Smooth muscle cell (in vitro differentiated cells): ENCODE data around the gene GPR180. TPM values are rescaled to one million over a fixed set of nuclear protein-coding genes. Genes with fewer than 3 reads are reported as not detected.

Source experiments
- DNase-seq: peaks from one replicate; lab custom pipeline; 2025; ENCODE audit not compliant: unreplicated experiment; lab: John Stamatoyannopoulos, UW
- H2AFZ ChIP-seq: fragments of 200-600 bp; sonication (generic); 2 replicates; pipeline ENCODE4 v1.6.0; 2016; ENCODE audit warnings: antibody characterized with exemption, low read depth, mild to moderate bottlenecking
- H3F3A ChIP-seq: fragments of 200-600 bp; sonication (generic); 2 replicates; pipeline ENCODE4 v1.6.0; 2017; ENCODE audit warnings: antibody characterized with exemption, low read depth
- H3K27ac ChIP-seq: fragments of 200-600 bp; sonication (generic); 2 replicates; pipeline ENCODE4 v1.5.1; 2016; ENCODE audit warnings: low read depth, mild to moderate bottlenecking
- H3K27me3 ChIP-seq: fragments of 200-600 bp; sonication (generic); 2 replicates; pipeline ENCODE4 v1.6.1; 2016; ENCODE audit warnings: low read depth, mild to moderate bottlenecking
- H3K36me3 ChIP-seq: fragments of 200-600 bp; sonication (generic); 2 replicates; pipeline ENCODE4 v1.5.1; 2016; ENCODE audit warnings: low read depth
- H3K4me1 ChIP-seq: fragments of 200-600 bp; sonication (generic); 2 replicates; pipeline ENCODE4 v1.5.1; 2016; ENCODE audit warnings: low read depth
- H3K4me2 ChIP-seq: fragments of 200-600 bp; sonication (generic); 2 replicates; pipeline ENCODE4 v1.6.0; 2016; ENCODE audit warnings: mild to moderate bottlenecking
- H3K4me3 ChIP-seq: fragments of 200-600 bp; sonication (generic); 2 replicates; pipeline ENCODE4 v1.5.1; 2016; ENCODE audit warnings: mild to moderate bottlenecking
- H3K79me2 ChIP-seq: fragments of 200-600 bp; sonication (generic); 2 replicates; pipeline ENCODE4 v1.6.0; 2016; ENCODE audit warnings: low read depth, mild to moderate bottlenecking
- H3K9ac ChIP-seq: fragments of 200-600 bp; sonication (generic); 2 replicates; pipeline ENCODE4 v1.6.0; 2016; ENCODE audit warnings: low read depth
- H3K9me3 ChIP-seq: fragments of 200-600 bp; sonication (generic); replicated peaks from 2 replicates; pipeline ENCODE4 v1.5.1; 2016; ENCODE audit warnings: low read depth
- H4K20me1 ChIP-seq: fragments of 200-600 bp; sonication (generic); 2 replicates; pipeline ENCODE4 v1.6.0; 2016; ENCODE audit warnings: low read depth
- CTCF ChIP-seq: fragments of 200-600 bp; sonication (generic); IDR thresholded peaks from 2 replicates; pipeline ENCODE4 v1.5.1; 2017; ENCODE audit warnings: borderline replicate concordance, mild to moderate bottlenecking, antibody characterized with exemption; ENCODE audit not compliant: insufficient read depth, poor library complexity, severe bottlenecking
- WGBS: methylation state at CpG from one replicate; pipeline ENCODE4 v1.1.7; 2016; ENCODE audit warnings: low lambda C conversion rate; 5-methylcytosine and 5-hydroxymethylcytosine counted together
- polyA plus RNA-seq: library from polyadenylated mRNA; unstranded; fragments of >200 nt; fragmentation: Nextera tagmentation; extraction: Ambion mirVana; gene quantifications from 2 replicates; pipeline ENCODE4 v1.2.1, GENCODE V29; 2016
- total RNA-seq: library from RNA; depleted of rRNA; stranded (reverse); fragments of >200 nt; gene quantifications from 2 replicates; pipeline ENCODE4 v1.2.3, GENCODE V29; 2014

The GPR180 gene
- total RNA-seq (25.0 and 30.7 TPM in 2 replicates), polyA plus RNA-seq (8.9 and 10.8 TPM in 2 replicates)

- Histone ChIP-seq H3F3A (no peaks in the 10 kb centered on the region), H3K4me2 (peak within 1 kb of the TSS; percentile 86), H3K27me3 (no peaks in the 10 kb centered on the region), H3K9me3 (no peaks in the 10 kb centered on the region), H4K20me1 (peaks cover 25% of the 10 kb centered on the region), H3K4me1 (peaks cover 15% of the 10 kb centered on the region), H3K9ac (peak within 1 kb of the TSS; percentile 37), H3K79me2 (peaks cover 47% of the 10 kb centered on the region), H2AFZ (peak within 1 kb of the TSS; percentile 67), H3K27ac (no peak within 1 kb of the TSS), H3K36me3 (peaks cover 5% of the 10 kb centered on the region), H3K4me3 (peak within 1 kb of the TSS; percentile 78)
- WGBS = 1% methylated on average over 68 of the region's 71 CpGs
- peak; percentile 92 for DNase-seq
- no peak for TF ChIP-seq CTCF
Observed at GRCh38 chr13:94601446-94602431, at the start of gene GPR180. Gene GPR180, plus strand, starts transcription at chr13:94601857. Its CDS starts 71 bp downstream, at chr13:94601928.

- H3K4me2 ChIP-seq = no peak overlapping the region
- H3K4me3 ChIP-seq = no peak overlapping the region
- H3K79me2 ChIP-seq = no peaks in the 10 kb centered on the region
- H3K27me3 ChIP-seq = no peaks in the 10 kb centered on the region
- H4K20me1 ChIP-seq = no peaks in the 10 kb centered on the region
- no peaks in the 10 kb centered on the region for H3K9me3 ChIP-seq
- peaks cover 13% of the 10 kb centered on the region for H3F3A ChIP-seq
- WGBS = 97% methylated on average over 5 of the region's 5 CpGs
- no peak overlapping the region for H3K27ac ChIP-seq
- no peaks in the 10 kb centered on the region for H3K4me1 ChIP-seq
- TF ChIP-seq CTCF = no peak
- H2AFZ ChIP-seq = no peak overlapping the region
- no peak for DNase-seq
- no peaks in the 10 kb centered on the region for H3K36me3 ChIP-seq
- H3K9ac ChIP-seq = no peak overlapping the region
Observed at GRCh38 chr13:94552095-94552494, 49.6 kb upstream of the GPR180 start.

DNA sequence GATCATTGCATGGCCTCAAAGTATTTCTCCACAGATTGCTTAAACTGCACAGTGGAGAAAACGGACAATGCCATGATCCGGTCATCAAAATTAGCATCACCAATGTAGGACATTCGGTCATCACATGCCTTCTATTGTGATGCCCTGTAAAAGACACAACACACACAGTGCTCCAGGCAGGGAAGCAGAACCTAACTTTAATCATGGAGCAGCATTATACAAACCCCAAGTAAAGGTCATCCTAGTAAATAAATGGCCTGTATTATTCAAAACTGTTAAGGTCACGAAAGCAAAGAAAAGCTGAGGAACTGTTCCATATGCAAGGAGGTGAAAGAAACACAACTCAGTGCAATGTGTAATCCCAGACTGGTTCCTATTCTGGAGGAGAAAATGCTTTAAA, 47.9 kb upstream of the GPR180 start:
- Histone ChIP-seq H3K9me3 (no peaks in the 10 kb centered on the region), H3K4me3 (no peak overlapping the region), H2AFZ (no peak overlapping the region), H3K4me1 (no peaks in the 10 kb centered on the region), H3K27ac (no peak overlapping the region), H3K36me3 (no peaks in the 10 kb centered on the region), H3K27me3 (no peaks in the 10 kb centered on the region), H4K20me1 (no peaks in the 10 kb centered on the region), H3K9ac (no peak overlapping the region), H3K4me2 (no peak overlapping the region), H3K79me2 (no peaks in the 10 kb centered on the region), H3F3A (peaks cover 13% of the 10 kb centered on the region)
- WGBS = 95% methylated on average over 4 of the region's 4 CpGs
- no peak for DNase-seq
- no peak for TF ChIP-seq CTCF
